PC-3 (cell line): ENCODE measurements around the gene ADAMTS3. TPM values are rescaled to one million over a fixed set of nuclear protein-coding genes. Genes with fewer than 3 reads are reported as not detected.

Source experiments
- ATAC-seq: fragments of 200-7000 bp; cut with Tn5 transposase; 2 replicates; pipeline ENCODE4 v1.9.1; 2020; ENCODE audit warnings: mild to moderate bottlenecking, moderate library complexity
- BruUV-seq: library from RNA; stranded (reverse); fragments of 400-500 nt; replicated peaks from 2 replicates; lab custom pipeline; 2021; lab: Mats Ljungman, UMichigan
- CTCF ChIA-PET: fragments of 300-600 bp; sonication (Branson Sonifier 250); formaldehyde crosslinking; loops from one replicate; lab custom pipeline; 2022; ENCODE audit warnings: antibody characterized with exemption; lab: Charles Lee
- POLR2A ChIA-PET: fragments of 300-600 bp; sonication (Branson Sonifier 250); formaldehyde crosslinking; loops from one replicate; lab custom pipeline; 2022; ENCODE audit warnings: antibody characterized with exemption; ENCODE audit not compliant: unreplicated experiment; lab: Charles Lee
- DNase-seq: peaks from one replicate; pipeline ENCODE4 v3.0.0-alpha.2; 2015
- H2AFZ ChIP-seq: fragments of 300-600 bp; sonication (generic); 2 replicates; pipeline ENCODE4 v1.6.0; 2016; ENCODE audit warnings: antibody characterized with exemption, low read length
- H3F3A ChIP-seq: fragments of 300-600 bp; sonication (generic); one replicate; pipeline ENCODE4 v1.6.0; 2017; ENCODE audit warnings: antibody characterized with exemption, low read length, control low read depth, mild to moderate bottlenecking; ENCODE audit not compliant: unreplicated experiment
- H3K27ac ChIP-seq: fragments of 300-600 bp; sonication (generic); 2 replicates; pipeline ENCODE4 v1.5.1; 2016; ENCODE audit warnings: mild to moderate bottlenecking, low read length
- H3K27me3 ChIP-seq: fragments of 300-600 bp; sonication (generic); 2 replicates; pipeline ENCODE4 v1.6.1; 2016; ENCODE audit warnings: low read length, mixed read lengths
- H3K36me3 ChIP-seq: fragments of 300-600 bp; sonication (generic); 2 replicates; pipeline ENCODE4 v1.6.1; 2016; ENCODE audit warnings: low read depth, mixed run types, low read length, mixed read lengths
- H3K4me1 ChIP-seq: fragments of 300-600 bp; sonication (generic); 2 replicates; pipeline ENCODE4 v1.5.1; 2016; ENCODE audit warnings: low read length; ENCODE audit not compliant: insufficient read depth
- H3K4me2 ChIP-seq: fragments of 300-600 bp; sonication (generic); 2 replicates; pipeline ENCODE4 v1.6.0; 2016; ENCODE audit warnings: low read length
- H3K4me3 ChIP-seq: fragments of 300-600 bp; sonication (generic); 2 replicates; pipeline ENCODE4 v1.5.1; 2016; ENCODE audit warnings: mild to moderate bottlenecking, low read length, mixed read lengths
- H3K79me2 ChIP-seq: fragments of 300-600 bp; sonication (generic); 2 replicates; pipeline ENCODE4 v1.6.1; 2017; ENCODE audit warnings: low read length, mixed read lengths
- H3K9ac ChIP-seq: fragments of 300-600 bp; sonication (generic); 2 replicates; pipeline ENCODE4 v1.6.0; 2016; ENCODE audit warnings: mild to moderate bottlenecking, low read length
- H3K9me2 ChIP-seq: fragments of 300-600 bp; sonication (generic); replicated peaks from 2 replicates; pipeline ENCODE4 v1.6.1; 2016; ENCODE audit warnings: mixed run types, low read length, mixed read lengths
- H3K9me3 ChIP-seq: fragments of 300-600 bp; sonication (generic); 2 replicates; pipeline ENCODE4 v1.6.1; 2016; ENCODE audit warnings: low read length, mixed read lengths
- H4K20me1 ChIP-seq: fragments of 300-600 bp; sonication (generic); 2 replicates; pipeline ENCODE4 v1.6.1; 2016; ENCODE audit warnings: low read length, mixed read lengths
- EZH2 ChIP-seq: fragments of 300-600 bp; sonication (generic); IDR thresholded peaks from one replicate; pipeline ENCODE4 v1.6.1; 2017; ENCODE audit warnings: antibody characterized with exemption, mild to moderate bottlenecking, low read length; ENCODE audit not compliant: unreplicated experiment
- EZH2phosphoT487 ChIP-seq: fragments of 300-600 bp; sonication (generic); IDR thresholded peaks from 2 replicates; pipeline ENCODE4 v1.6.1; 2018; ENCODE audit warnings: mild to moderate bottlenecking, antibody characterized with exemption, low read length, borderline replicate concordance
- intact Hi-C: fragments of 100-400 bp; cut with micrococcal nuclease; formaldehyde crosslinking; loops from 2 replicates; pipeline ENCODE4 v1.9.0; 2023
- total RNA-seq: library from RNA; depleted of rRNA; stranded (reverse); fragments of >200 nt; gene quantifications from 2 replicates; pipeline ENCODE4 v1.2.3, GENCODE V29; 2014
- TF ChIP-seq, protein P1 (sequence below): fragments of 300-600 bp; sonication (generic); conservative IDR thresholded peaks from 2 replicates; pipeline ENCODE4 v1.5.1; 2017; ENCODE audit warnings: antibody characterized with exemption, low read depth, mild to moderate bottlenecking, low read length

Gene ADAMTS3
- total RNA-seq, 1 experiment from 2014 or later, result 3.5 TPM

DNA sequence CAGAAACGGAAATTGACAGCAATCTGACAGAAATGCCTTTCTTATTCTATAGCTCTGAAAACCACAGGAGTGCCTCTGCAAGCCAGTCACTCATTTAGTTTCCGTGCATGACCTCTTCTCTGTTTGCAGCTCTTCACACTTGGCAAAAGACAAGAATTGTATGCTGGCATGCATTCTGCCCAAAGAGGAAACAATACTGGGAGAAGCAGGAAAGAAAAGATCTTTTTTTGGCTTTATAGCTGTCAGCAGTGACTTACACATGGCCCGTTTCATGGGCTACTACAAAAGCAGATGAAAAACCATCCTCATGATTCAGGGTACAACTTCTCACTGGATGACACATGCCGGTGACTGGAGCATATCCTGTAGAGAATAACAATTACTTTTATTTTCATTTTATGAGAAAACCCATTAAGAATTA lies 249.4 kb downstream of the ADAMTS3 start:
- no TSS peak for BruUV-seq
- ATAC-seq, result peak; percentile 90
- no peaks in the 10 kb centered on the region for H3K79me2 ChIP-seq
- TF ChIP-seq EZH2phosphoT487 (no peak), EZH2 (no peak)
- TF ChIP-seq, protein P1, sequence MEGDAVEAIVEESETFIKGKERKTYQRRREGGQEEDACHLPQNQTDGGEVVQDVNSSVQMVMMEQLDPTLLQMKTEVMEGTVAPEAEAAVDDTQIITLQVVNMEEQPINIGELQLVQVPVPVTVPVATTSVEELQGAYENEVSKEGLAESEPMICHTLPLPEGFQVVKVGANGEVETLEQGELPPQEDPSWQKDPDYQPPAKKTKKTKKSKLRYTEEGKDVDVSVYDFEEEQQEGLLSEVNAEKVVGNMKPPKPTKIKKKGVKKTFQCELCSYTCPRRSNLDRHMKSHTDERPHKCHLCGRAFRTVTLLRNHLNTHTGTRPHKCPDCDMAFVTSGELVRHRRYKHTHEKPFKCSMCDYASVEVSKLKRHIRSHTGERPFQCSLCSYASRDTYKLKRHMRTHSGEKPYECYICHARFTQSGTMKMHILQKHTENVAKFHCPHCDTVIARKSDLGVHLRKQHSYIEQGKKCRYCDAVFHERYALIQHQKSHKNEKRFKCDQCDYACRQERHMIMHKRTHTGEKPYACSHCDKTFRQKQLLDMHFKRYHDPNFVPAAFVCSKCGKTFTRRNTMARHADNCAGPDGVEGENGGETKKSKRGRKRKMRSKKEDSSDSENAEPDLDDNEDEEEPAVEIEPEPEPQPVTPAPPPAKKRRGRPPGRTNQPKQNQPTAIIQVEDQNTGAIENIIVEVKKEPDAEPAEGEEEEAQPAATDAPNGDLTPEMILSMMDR, result no peak
- peak overlapping the region; percentile 26; the same call in 1 of the 2 replicates for H3K4me3 ChIP-seq
- POLR2A ChIA-PET, result interaction anchor here (0.5 to 0.7 kb wide), 2 partner anchors 1326 to 1409 kb away, joined by 3 to 5 read pairs; partner anchors contain the start of gene DCK
- H3F3A ChIP-seq, result peaks cover 15% of the 10 kb centered on the region
- peaks cover 51% of the 10 kb centered on the region for H3K4me1 ChIP-seq
- H3K4me2 ChIP-seq, result peak overlapping the region; percentile 72
- H3K27me3 ChIP-seq, result no peaks in the 10 kb centered on the region
- intact Hi-C loops, result loop anchor here (1.0 to 10.0 kb wide), 4 partner anchors 248 to 935 kb away; partner anchors contain the start of gene ANKRD17
- DNase-seq, result peak; percentile 97
- H4K20me1 ChIP-seq, result no peaks in the 10 kb centered on the region
- H3K9me2 ChIP-seq, result no peaks in the 10 kb centered on the region
- H2AFZ ChIP-seq, result 0 out of 2 replicates have a peak overlapping the region, but pooled peaks have one; percentile 7
- H3K9me3 ChIP-seq, result no peaks in the 10 kb centered on the region
- CTCF ChIA-PET, result interaction anchor here (0.7 kb wide), 1 partner anchor 176 kb away, joined by 3 read pairs; no protein-coding TSS in a partner anchor
- H3K27ac ChIP-seq, result peak overlapping the region; percentile 98
- peak overlapping the region; percentile 78 for H3K9ac ChIP-seq
- H3K36me3 ChIP-seq, result no peaks in the 10 kb centered on the region

DNA sequence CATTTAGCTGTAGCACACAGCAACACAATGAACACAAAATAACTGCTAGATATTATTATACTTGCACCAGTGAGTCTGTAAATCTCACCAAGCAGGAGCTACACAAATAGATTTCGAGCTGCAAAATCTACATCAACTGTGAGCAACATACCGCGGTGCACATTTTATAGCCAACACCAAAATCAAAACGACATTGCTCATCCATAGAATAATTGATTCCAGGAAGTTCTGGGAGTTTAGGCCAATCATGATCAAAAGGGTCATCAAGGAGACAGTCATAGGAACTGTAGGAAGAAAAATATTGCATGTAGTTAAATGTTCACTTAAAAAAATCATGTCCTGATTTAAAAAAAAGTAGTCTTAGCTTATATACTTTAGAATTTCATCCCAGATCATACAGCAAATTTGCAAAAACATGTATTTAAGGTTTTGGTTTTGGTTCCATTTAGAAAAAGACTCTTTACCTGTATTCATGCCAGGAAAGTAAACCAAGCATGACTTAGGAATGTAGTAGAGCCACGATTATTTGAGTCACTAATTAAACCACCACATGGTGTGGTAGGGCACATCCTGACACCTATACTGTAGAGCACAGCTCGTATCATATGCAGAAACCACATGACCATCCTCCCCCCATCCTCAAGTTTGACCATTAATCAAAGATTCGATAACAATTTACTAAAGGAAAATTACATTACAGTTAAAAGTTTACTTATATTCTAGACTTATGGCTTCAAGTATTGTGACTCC lies 250.4 kb downstream of the ADAMTS3 start:
- TF ChIP-seq EZH2phosphoT487 (no peak), EZH2 (no peak)
- TF ChIP-seq, protein P1, result no peak

DNA sequence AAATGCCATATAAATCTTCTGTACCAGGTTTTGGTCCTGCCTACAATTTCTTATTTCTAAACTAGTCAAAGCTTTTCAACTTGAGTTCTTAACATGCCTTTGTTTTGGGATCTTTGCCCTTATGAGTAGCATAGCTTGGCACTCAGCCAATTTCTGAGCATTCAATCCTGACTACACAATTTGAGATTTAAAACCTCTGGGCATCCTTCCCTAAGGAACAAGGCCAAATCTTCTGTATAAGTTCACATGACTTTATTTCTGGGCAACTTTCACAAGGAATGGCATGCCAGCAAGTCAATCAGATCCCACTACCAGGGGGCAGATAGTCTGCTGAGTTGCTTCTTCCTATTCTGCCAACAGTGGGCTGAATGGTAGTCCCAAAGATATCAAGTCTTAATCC lies 254.2 kb downstream of the ADAMTS3 start:
- Histone ChIP-seq H3K27me3 (no peaks in the 10 kb centered on the region), H3K4me1 (peaks cover 68% of the 10 kb centered on the region), H3K79me2 (no peaks in the 10 kb centered on the region), H3K4me2 (0 out of 2 replicates have a peak overlapping the region, but pooled peaks have one; percentile 1), H3K9me2 (no peaks in the 10 kb centered on the region), H3K36me3 (no peaks in the 10 kb centered on the region), H3K27ac (peak overlapping the region; percentile 36), H2AFZ (no peak overlapping the region), H3K9ac (no peak overlapping the region), H3F3A (peaks cover 18% of the 10 kb centered on the region), H3K4me3 (no peak overlapping the region), H3K9me3 (no peaks in the 10 kb centered on the region), H4K20me1 (no peaks in the 10 kb centered on the region)
- CTCF ChIA-PET, result no interaction called here
- BruUV-seq, result no TSS peak
- DNase-seq (peak; percentile 93), ATAC-seq (no peak)
- TF ChIP-seq, protein P1, result no peak
- TF ChIP-seq EZH2phosphoT487, result no peak
- no peak for TF ChIP-seq EZH2
- POLR2A ChIA-PET, result no interaction called here
- intact Hi-C loops, result loop anchor here (10.0 kb wide), 1 partner anchor 940 kb away; the partner anchor contains the start of gene ANKRD17

More for the DNA sequence above, 250.4 kb downstream of the ADAMTS3 start:
- Histone ChIP-seq H3K9me3 (no peaks in the 10 kb centered on the region), H4K20me1 (no peaks in the 10 kb centered on the region), H3K4me1 (peaks cover 52% of the 10 kb centered on the region), H3K27ac (peak overlapping the region; percentile 98), H3K27me3 (no peaks in the 10 kb centered on the region), H3K4me2 (peak overlapping the region; percentile 72), H3K9ac (peak overlapping the region; percentile 78), H3K36me3 (no peaks in the 10 kb centered on the region), H2AFZ (no peak overlapping the region), H3K79me2 (no peaks in the 10 kb centered on the region), H3K4me3 (peak overlapping the region; percentile 26; the same call in 1 of the 2 replicates), H3F3A (peaks cover 15% of the 10 kb centered on the region), H3K9me2 (no peaks in the 10 kb centered on the region)
- ATAC-seq (peak; percentile 42), DNase-seq (peak; percentile 75)
- ChIA-PET CTCF (interaction anchor here (0.7 kb wide), 1 partner anchor 177 kb away, joined by 3 read pairs; no protein-coding TSS in a partner anchor), POLR2A (interaction anchor here (0.6 to 0.7 kb wide), 2 partner anchors 17 to 163 kb away, joined by 6 to 10 read pairs; no protein-coding TSS in a partner anchor)
- no TSS peak for BruUV-seq
- intact Hi-C loops, result loop anchor here (10.0 kb wide), 1 partner anchor 936 kb away; the partner anchor contains the start of gene ANKRD17
